ENCODE measurements around the gene SMAD9.

Gene SMAD9

GRCh38 chr13:36862002-36862685 lies 57.9 kb downstream of the SMAD9 start:
- DNase-seq = no peak

DNA sequence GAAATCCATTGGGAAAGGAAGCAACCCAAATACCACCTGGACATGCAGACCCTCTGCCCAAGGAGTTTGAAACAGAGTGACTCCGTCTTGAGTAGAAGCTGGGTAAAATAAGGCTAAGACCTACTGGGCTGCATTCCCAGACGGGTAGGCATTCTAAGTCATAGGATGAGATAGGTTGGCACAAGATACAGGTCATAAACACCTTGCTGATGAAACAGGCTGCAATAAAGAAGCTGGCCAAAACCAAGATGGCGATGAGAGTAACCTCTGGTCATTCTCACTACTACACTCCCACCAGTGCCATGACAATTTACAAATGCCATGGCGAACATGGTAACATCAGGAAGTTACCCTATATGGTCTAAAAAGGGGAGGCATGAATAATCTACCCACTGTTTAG lies 60.8 kb downstream of the SMAD9 start:
- DNase-seq = no peak

DNA sequence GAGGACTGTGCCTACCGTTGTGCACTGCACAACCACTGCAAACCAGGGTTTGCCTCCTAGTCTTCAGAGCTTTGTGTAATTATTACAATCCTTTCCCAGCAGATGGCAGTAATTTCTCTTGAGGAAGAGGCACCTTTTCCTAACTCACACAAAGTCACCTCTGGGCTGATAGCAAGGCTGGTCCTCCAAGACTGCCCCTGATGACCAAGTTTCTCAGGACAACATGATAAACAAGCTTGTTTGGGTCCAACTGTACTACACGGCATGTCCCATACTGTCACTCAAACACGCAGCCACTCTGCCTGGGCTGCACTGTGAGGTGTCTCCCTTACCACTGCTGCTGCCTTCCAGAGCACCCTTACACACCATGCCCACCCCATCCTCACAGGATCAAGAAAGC lies 61.7 kb downstream of the SMAD9 start:
- DNase-seq = peak; percentile 35

DNA sequence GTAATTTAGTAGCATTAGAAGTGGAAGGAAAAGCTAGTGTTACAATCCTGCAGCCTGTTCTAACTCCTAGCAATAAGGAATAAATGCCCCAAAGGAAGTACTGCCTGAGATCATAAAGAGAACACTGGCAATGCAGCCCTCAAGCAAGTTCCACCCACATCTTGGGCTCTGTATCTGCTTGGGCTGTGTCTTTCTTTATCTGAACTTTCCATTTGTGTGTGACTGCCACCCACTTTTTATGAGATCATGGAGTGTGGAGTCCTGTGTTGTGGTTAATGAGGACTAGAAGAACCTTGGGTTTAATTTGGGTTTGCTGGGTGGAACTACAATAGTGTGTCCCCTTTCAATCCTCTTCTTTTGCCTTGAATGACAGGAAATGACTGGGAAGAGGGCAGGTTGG lies 62.8 kb downstream of the SMAD9 start:
- DNase-seq = no peak

- DNase-seq = no peak
These were observed 69.1 kb downstream of the SMAD9 start for GRCh38 chr13:36850790-36851438.

DNA sequence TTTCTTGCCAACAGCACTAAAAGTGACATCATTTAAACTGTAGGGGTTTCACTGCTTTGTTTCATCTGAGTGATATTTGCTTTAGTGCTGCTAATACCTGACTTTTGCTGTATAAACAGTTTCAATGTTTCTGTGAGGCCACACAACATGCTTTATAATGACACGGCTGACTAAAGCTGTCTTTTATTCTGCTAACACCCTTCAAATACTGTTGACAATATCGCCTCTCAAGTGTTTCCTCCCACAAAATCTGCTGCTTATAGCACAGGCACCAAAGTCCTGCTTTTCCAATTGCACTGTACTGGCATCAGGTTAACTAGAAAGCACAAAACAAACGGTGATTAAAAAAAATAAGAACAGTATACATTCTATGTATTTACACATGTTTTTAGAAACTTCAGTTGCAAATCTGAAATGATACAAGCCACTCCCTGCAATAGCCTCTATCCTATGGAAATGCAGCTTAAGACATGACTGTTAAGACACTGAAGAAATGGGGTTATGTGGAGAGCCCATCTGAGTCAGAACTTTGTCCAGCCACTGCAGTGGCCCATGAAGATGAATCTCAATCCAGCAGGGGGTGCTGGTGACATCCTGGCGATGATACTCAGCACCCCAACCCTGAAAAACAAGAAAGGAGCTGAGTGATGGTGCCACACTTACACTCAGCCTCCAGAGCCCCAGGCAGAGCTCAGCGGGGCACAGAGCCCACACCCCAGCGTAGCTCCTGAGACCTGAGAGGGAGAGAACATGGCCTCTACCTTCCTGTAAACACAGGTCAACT lies 71.6 kb downstream of the SMAD9 start:
- no peak for DNase-seq

GRCh38 chr13:36847606-36848005 lies 72.4 kb downstream of the SMAD9 start:
- DNase-seq = no peak

- no peak for DNase-seq
These were observed 78.6 kb downstream of the SMAD9 start for GRCh38 chr13:36841391-36841790.

GRCh38 chr13:36840718-36841250 lies 79.3 kb downstream of the SMAD9 start:
- no peak for DNase-seq

DNA sequence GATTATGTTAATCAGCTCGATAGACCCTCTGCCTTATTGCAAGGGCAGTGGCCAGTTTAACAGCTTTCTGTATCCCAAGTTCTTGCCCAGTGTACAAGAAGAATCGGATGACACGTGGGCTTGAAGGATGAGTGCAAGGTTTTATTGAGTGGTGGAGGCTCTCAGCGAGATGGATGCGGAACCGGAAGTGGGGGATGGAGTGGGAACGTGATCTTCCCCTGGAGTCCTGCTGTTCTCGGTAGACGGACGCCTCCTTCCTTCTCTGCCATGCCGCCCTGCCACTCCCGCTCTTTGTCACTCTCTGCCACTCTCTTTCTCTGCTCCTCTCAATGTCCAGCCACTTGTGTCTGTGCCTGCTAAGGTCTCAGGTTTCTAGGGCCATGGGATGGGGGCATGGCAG lies 80.1 kb downstream of the SMAD9 start:
- no peak for DNase-seq

GRCh38 chr13:36839281-36839680 lies 80.8 kb downstream of the SMAD9 start:
- DNase-seq = no peak

DNA sequence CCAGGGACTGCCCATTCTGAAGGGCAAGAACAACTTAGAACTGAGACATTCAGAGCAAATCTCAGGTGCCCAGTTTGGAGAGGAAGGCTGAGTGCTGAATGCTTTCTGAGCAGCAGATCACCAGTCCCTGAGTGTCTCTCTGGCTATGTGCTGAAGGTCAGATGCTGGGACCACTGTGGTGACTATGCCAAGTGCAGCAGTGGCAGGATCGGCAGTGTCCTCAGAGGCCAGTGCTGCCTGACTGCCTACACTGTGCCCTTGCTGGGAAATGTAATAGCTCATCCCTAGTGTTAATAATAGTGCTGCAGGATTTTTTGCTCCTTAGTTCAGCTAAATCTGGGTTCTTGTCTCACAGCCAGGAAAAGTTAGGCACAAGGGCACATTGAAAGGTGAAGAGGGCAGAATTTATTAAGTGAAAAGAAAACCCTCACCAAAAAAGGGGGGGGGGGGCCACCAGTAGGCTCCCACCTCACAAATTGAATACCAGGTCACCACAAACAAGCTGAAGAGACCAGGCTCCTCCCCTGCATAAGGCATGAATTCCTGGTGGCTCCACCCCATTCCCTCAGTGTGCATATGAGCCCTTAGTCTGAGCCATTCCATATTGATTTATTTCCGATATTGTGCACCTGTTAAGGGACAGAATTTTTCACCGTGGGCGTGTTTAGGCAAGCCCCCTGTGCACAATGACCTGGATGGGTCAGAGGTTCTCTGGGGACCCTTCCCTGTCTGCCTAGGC lies 82.5 kb downstream of the SMAD9 start:
- DNase-seq = no peak

GRCh38 chr13:36834299-36834698 lies 85.7 kb downstream of the SMAD9 start:
- no peak for DNase-seq

DNA sequence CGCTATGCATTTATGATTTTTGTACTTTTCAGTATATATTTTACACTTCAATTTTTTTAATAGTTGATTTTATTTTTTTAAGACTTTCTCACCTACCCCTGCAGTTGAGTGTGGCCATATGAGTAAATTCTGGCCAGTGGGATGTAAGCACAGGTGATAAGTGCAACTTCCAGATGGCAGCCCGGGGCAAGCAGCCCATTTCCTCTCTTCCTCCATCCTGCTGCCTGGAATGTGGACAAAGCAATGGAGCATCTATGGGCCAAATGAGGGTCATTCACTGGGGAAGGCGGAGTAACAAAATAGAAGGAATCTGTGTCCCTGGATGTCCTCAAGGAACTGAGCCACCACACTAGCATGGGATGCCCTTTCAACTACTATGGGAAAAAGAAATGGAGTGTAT lies 88.7 kb downstream of the SMAD9 start:
- no peak for DNase-seq

DNA sequence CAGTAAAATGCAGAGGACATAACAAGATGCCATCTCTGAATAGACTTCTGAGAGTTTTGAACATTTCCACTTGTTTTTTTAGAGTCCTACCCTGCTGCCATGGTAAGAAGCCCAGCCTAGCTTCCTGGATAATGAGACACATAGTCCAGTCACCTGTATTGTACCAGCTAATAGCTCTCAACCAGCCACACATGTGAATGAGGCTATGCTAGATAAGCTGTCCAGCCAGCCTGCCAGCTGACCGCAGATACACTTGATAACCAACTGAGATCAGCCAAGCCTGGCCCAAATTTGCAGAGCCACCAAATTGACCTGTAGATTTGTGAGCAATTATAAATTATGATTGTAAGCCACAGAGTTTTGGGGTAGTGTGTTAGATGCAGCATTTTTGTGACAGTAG lies 90.3 kb downstream of the SMAD9 start:
- no peak for DNase-seq

- no peak for DNase-seq
These were observed 97.3 kb downstream of the SMAD9 start for GRCh38 chr13:36822785-36823184.

- no peak for DNase-seq
These were observed 99.8 kb downstream of the SMAD9 start for GRCh38 chr13:36820222-36820621.

GRCh38 chr13:36819739-36820090 lies 100.3 kb downstream of the SMAD9 start:
- peak; percentile 21 for DNase-seq

DNA sequence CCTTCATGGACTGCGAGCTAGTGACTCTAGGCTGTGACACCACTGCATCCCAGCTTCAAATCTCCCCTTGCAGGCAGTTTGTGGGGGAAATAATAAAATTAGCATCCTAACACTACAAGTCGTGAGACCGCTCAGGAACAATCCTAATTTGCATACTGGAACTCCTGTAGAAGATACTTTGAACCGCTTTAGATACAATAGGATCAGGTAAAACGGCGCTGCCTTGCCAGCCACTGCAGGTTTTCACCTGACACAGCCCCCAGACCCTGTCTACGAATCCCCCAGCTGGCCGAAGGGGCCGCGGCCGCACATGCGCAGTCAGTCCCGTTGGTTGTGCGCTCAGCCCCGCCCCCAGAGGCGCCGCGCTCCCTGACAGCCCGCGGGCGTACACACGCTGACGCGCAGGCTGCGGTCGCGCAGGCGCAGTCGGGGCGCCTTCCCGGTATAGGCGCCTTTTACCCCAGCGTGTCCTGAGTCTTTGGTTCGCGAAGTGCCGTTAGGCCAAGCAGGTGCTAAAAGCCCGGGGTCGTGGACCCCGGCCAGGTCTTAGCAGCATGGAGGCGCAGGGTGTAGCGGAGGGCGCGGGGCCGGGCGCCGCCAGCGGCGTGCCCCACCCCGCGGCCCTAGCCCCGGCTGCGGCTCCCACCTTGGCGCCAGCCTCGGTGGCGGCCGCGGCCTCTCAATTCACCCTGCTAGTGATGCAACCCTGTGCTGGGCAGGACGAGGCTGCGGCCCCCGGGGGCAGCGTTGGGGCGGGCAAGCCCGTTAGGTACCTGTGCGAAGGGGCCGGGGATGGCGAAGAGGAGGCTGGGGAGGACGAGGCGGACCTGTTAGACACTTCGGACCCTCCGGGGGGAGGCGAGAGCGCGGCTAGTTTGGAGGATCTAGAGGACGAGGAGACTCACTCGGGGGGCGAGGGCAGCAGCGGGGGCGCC lies 101.0 kb downstream of the SMAD9 start, which contains the start of gene RFXAP:
Gene RFXAP, plus strand, starts transcription at position 419 of the 935 bp plus-strand sequence. Its CDS starts 136 bp downstream, at position 555.
- peak; percentile 80 for DNase-seq

DNA sequence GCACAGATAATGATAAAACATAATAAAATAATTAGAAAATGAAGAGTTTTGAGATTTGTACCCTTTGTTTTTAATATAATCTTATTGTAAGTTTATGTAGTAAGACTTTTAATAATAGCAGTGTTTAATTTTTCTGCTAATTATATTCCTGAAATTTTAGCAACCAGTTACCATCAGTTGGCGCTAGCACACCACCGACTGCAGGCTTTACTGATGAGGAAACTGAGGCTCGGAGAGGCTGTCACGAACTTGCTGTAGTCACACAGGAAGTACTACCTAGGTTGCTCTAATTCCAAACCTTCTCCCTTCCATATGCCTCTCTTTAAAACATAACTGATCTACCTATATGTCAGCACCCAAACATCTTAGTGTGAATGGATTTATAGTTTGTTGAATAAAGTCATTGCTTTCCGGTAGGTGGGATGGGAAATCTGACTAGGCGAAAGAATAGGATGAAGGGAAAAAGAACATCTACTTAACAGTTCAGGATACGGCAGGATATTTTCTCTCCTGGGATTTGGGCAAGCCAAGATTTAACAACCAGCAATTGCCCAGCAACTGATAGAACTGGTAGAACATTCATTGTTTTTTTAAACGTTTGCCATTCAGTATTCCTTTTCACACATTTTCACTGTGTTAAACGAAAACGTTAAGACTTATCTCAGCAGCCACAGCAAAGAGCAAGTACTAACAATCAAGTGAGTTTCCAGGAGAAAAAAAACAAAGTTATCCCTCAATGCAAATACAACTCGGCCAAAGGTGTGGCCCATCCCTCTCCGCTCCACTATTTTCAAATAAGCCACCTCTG lies 101.8 kb downstream of the SMAD9 start:
- DNase-seq = no peak

GRCh38 chr13:36815062-36815461 lies 105.0 kb downstream of the SMAD9 start:
- DNase-seq = no peak

All from GF-D8 (cell line).